IPS-20b (cell line): Measurements from ENCODE around the gene PON2.

Experiments used
- H3K27ac ChIP-seq: one replicate; pipeline ENCODE4 v1.5.1; 2013; ENCODE audit warnings: low read length
- H3K27me3 ChIP-seq: 2 replicates; pipeline ENCODE4 v1.6.1; 2013; ENCODE audit warnings: mild to moderate bottlenecking, low read length, inconsistent platforms; ENCODE audit not compliant: insufficient read depth
- H3K36me3 ChIP-seq: 2 replicates; pipeline ENCODE4 v1.6.1; 2013; ENCODE audit warnings: low read depth, mild to moderate bottlenecking, inconsistent platforms, low read length, moderate library complexity; ENCODE audit not compliant: insufficient read depth
- H3K4me1 ChIP-seq: 2 replicates; pipeline ENCODE4 v1.6.1; 2013; ENCODE audit warnings: mild to moderate bottlenecking, control low read depth, inconsistent platforms, low read length, moderate library complexity; ENCODE audit not compliant: insufficient read depth
- H3K4me3 ChIP-seq: 2 replicates; pipeline ENCODE4 v1.5.1; 2013; ENCODE audit warnings: mild to moderate bottlenecking, low read length, inconsistent platforms
- H3K9ac ChIP-seq: 2 replicates; pipeline ENCODE4 v1.6.1; 2013; ENCODE audit warnings: low read depth, mild to moderate bottlenecking, inconsistent platforms, low read length, moderate library complexity
- H3K9me3 ChIP-seq: 2 replicates; pipeline ENCODE4 v1.6.1; 2013; ENCODE audit warnings: mild to moderate bottlenecking, low read depth, low read length, inconsistent platforms; ENCODE audit not compliant: insufficient read depth

Gene PON2

GRCh38 chr7:95367606-95368005 is 67.2 kb downstream of the PON2 start:
- no peaks in the 10 kb centered on the region for H3K36me3 ChIP-seq
- no peak overlapping the region for H3K27ac ChIP-seq
- H3K9ac ChIP-seq: no peak overlapping the region
- no peak overlapping the region for H3K4me3 ChIP-seq
- H3K4me1 ChIP-seq: no peaks in the 10 kb centered on the region
- no peaks in the 10 kb centered on the region for H3K9me3 ChIP-seq
- no peaks in the 10 kb centered on the region for H3K27me3 ChIP-seq

GRCh38 chr7:95365151-95365550 is 69.7 kb downstream of the PON2 start:
- Histone ChIP-seq H3K36me3 (no peaks in the 10 kb centered on the region), H3K27ac (no peak overlapping the region), H3K4me1 (no peaks in the 10 kb centered on the region), H3K9ac (no peak overlapping the region), H3K9me3 (no peaks in the 10 kb centered on the region), H3K4me3 (no peak overlapping the region), H3K27me3 (no peaks in the 10 kb centered on the region)

DNA sequence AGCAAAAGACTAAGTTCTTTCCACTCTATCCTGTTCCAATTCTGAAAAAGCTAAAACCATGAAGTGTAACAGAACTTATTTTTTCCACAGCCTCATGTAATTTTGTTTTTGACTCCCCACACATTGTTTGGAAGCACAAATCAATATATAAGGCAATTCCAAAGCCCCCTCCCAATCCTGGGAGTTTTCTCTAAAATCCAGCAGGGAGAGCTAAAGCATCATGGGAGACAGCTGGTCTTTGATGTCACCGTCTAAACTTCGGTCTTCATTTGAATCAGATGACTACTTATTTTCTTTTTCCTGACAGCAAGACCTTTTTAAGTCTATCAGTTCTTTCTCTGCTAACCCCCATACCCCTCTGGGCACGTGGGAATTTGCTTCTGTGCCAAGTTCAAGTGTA is 77.2 kb downstream of the PON2 start:
- H3K27me3 ChIP-seq: no peaks in the 10 kb centered on the region
- no peaks in the 10 kb centered on the region for H3K36me3 ChIP-seq
- H3K4me3 ChIP-seq: no peak overlapping the region
- no peaks in the 10 kb centered on the region for H3K4me1 ChIP-seq
- no peak overlapping the region for H3K27ac ChIP-seq
- peaks cover 7% of the 10 kb centered on the region; the same call in 1 of the 2 replicates for H3K9me3 ChIP-seq
- no peak overlapping the region for H3K9ac ChIP-seq
